ENCODE results near the gene SRD5A3. TPM values are rescaled to one million over a fixed set of nuclear protein-coding genes. Genes with fewer than 3 reads are reported as not detected.

Gene SRD5A3
- total RNA-seq, 1 donor: 13.0 TPM

DNA sequence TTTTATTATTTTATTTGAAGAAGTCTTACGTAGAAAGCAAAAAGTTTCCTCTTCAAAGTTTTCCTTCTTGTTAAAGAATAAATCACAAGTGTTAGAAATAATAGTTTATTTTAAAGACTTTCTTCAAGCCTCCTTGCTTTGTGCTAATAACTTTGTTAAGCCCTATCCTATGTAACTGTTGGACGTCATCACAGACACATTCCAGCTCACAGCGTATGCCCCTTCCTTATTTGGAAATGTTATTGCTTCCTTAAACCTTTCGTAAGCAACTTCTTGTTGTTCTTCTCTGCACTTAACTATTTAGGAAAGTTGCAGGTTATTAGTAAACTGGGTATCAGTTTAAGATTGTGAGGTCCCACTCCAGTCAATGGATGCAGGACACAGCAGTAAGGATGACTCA, 7.6 kb upstream of the SRD5A3 start:
- Histone ChIP-seq H3K4me2 (ENCODE audit: insufficient read depth, low read length) (no peak overlapping the region), H3K79me2 (ENCODE audit: insufficient read depth, low read length) (no peaks in the 10 kb centered on the region), H3K27ac (ENCODE audit: low read depth, low read length) (no peak overlapping the region), H3K36me3 (ENCODE audit: insufficient read depth, low read length) (no peaks in the 10 kb centered on the region), H3K4me1 (ENCODE audit: insufficient read depth, low read length) (no peaks in the 10 kb centered on the region), H3K9me3 (ENCODE audit: low read depth, low read length) (no peaks in the 10 kb centered on the region), H3K4me3 (ENCODE audit: insufficient read depth, low read length) (no peak overlapping the region), H2AFZ (ENCODE audit: low read length) (no peak overlapping the region), H3K27me3 (ENCODE audit: insufficient read depth, low read length) (peaks cover 6% of the 10 kb centered on the region), H4K20me1 (ENCODE audit: insufficient read depth, low read length) (no peaks in the 10 kb centered on the region)
- no peak for DNase-seq (ENCODE audit: insufficient read length, low spot score, missing footprints)
- TF ChIP-seq, protein P1, sequence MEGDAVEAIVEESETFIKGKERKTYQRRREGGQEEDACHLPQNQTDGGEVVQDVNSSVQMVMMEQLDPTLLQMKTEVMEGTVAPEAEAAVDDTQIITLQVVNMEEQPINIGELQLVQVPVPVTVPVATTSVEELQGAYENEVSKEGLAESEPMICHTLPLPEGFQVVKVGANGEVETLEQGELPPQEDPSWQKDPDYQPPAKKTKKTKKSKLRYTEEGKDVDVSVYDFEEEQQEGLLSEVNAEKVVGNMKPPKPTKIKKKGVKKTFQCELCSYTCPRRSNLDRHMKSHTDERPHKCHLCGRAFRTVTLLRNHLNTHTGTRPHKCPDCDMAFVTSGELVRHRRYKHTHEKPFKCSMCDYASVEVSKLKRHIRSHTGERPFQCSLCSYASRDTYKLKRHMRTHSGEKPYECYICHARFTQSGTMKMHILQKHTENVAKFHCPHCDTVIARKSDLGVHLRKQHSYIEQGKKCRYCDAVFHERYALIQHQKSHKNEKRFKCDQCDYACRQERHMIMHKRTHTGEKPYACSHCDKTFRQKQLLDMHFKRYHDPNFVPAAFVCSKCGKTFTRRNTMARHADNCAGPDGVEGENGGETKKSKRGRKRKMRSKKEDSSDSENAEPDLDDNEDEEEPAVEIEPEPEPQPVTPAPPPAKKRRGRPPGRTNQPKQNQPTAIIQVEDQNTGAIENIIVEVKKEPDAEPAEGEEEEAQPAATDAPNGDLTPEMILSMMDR (IDR thresholded peaks at IDR 0.05; ENCODE audit: extremely low read depth, low read depth, low read length): no peak

DNA sequence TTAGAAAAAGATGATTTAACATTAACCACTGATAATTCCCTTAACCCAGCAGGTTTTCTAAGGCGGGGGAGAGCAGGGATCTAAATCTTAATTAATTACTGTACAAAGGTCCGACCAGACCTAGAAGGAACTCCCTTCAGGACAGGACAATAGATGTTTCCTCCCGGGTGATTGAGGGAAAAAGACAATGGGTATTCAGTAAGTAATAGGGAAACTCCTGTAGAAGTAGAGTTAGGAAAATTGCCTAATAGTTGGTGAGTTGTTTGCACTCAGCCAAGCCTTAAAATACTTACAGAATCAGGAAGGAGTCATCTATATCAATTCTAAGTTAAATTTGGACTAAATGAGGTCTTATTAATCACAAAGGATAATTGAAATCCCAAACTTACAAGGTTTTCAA, 5.8 kb upstream of the SRD5A3 start:
- Histone ChIP-seq H2AFZ (ENCODE audit: low read length) (no peak overlapping the region), H3K4me1 (ENCODE audit: insufficient read depth, low read length) (no peaks in the 10 kb centered on the region), H3K36me3 (ENCODE audit: insufficient read depth, low read length) (no peaks in the 10 kb centered on the region), H4K20me1 (ENCODE audit: insufficient read depth, low read length) (no peaks in the 10 kb centered on the region), H3K27ac (ENCODE audit: low read depth, low read length) (no peak overlapping the region), H3K4me2 (ENCODE audit: insufficient read depth, low read length) (no peak overlapping the region), H3K4me3 (ENCODE audit: insufficient read depth, low read length) (no peak overlapping the region), H3K79me2 (ENCODE audit: insufficient read depth, low read length) (no peaks in the 10 kb centered on the region), H3K27me3 (ENCODE audit: insufficient read depth, low read length) (peaks cover 6% of the 10 kb centered on the region), H3K9me3 (ENCODE audit: low read depth, low read length) (no peaks in the 10 kb centered on the region)
- DNase-seq (ENCODE audit: insufficient read length, low spot score, missing footprints): no peak
- TF ChIP-seq, protein P1 (IDR thresholded peaks at IDR 0.05; ENCODE audit: extremely low read depth, low read depth, low read length): no peak

DNA sequence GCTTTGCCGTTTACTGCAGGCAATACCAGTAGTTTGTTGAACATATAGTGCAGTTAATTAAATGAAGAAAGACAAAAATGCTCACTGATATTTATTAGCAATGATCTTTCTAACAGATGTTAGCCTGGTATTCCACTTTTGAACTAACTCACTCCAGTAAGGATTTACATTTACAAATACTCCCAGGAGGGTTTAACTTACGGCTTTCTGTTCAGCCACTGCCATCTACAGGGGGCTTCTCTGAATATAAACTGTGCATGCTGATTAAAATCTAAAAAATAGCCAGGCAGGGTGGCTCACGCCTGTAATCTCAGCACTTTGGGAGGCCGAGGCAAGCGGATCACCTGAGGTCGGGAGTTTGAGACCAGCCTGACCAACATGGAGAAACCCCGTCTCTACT, 2.2 kb upstream of the SRD5A3 start:
- Histone ChIP-seq H2AFZ (ENCODE audit: low read length) (no peak overlapping the region), H4K20me1 (ENCODE audit: insufficient read depth, low read length) (no peaks in the 10 kb centered on the region), H3K27me3 (ENCODE audit: insufficient read depth, low read length) (peaks cover 6% of the 10 kb centered on the region), H3K36me3 (ENCODE audit: insufficient read depth, low read length) (no peaks in the 10 kb centered on the region), H3K4me3 (ENCODE audit: insufficient read depth, low read length) (no peak overlapping the region), H3K9me3 (ENCODE audit: low read depth, low read length) (no peaks in the 10 kb centered on the region), H3K27ac (ENCODE audit: low read depth, low read length) (no peak overlapping the region), H3K4me2 (ENCODE audit: insufficient read depth, low read length) (no peak overlapping the region), H3K79me2 (ENCODE audit: insufficient read depth, low read length) (no peaks in the 10 kb centered on the region), H3K4me1 (ENCODE audit: insufficient read depth, low read length) (peaks cover 21% of the 10 kb centered on the region)
- DNase-seq (ENCODE audit: insufficient read length, low spot score, missing footprints): peak; percentile 25
- TF ChIP-seq, protein P1 (IDR thresholded peaks at IDR 0.05; ENCODE audit: extremely low read depth, low read depth, low read length): no peak

DNA sequence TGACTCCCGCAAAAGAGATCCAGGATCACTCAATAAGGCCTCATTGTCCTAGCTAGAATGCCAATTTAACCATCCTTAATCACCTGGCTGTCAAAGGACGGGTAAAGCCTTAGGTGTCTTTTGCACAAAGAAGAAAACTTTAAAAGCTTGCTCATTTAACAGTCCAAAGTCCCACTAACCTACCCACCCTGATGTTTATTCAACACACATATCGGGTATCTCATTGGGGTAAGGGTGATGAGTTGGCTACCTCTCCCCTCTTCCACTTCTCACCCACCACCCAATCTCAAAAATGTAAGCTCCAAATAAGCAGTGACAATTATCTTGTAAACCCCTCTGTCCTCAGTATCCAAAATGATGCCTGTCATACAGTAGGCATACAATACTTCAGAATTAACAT, 988 bp upstream of the SRD5A3 start:
- peak; percentile 38 for DNase-seq (ENCODE audit: insufficient read length, low spot score, missing footprints)
- Histone ChIP-seq H3K4me2 (ENCODE audit: insufficient read depth, low read length) (no peak overlapping the region), H3K79me2 (ENCODE audit: insufficient read depth, low read length) (peaks cover 4% of the 10 kb centered on the region), H3K27ac (ENCODE audit: low read depth, low read length) (no peak overlapping the region), H3K4me1 (ENCODE audit: insufficient read depth, low read length) (peaks cover 21% of the 10 kb centered on the region), H4K20me1 (ENCODE audit: insufficient read depth, low read length) (no peaks in the 10 kb centered on the region), H3K9me3 (ENCODE audit: low read depth, low read length) (no peaks in the 10 kb centered on the region), H3K36me3 (ENCODE audit: insufficient read depth, low read length) (no peaks in the 10 kb centered on the region), H3K4me3 (ENCODE audit: insufficient read depth, low read length) (no peak overlapping the region), H3K27me3 (ENCODE audit: insufficient read depth, low read length) (peaks cover 3% of the 10 kb centered on the region), H2AFZ (ENCODE audit: low read length) (no peak overlapping the region)
- TF ChIP-seq, protein P1 (IDR thresholded peaks at IDR 0.05; ENCODE audit: extremely low read depth, low read depth, low read length): no peak

All from osteoblast (primary cell).